Measurements from ENCODE around the gene VAMP5.
"Not testable (repeated sequence)": the region's sequence is repeated elsewhere in the genome, so short reads cannot be mapped to it uniquely, and the experiment has no call there.

VAMP5 gene

GRCh38 chr2:85601771-85602475 lies 17.7 kb downstream of the VAMP5 start:
- DNase-seq (ENCODE audit: low spot score) = no peak

- peak; percentile 92 for DNase-seq (ENCODE audit: low spot score)
Observed at GRCh38 chr2:85602476-85603234, 18.4 kb downstream of the VAMP5 start, which contains the start of gene TMEM150A. Gene TMEM150A, minus strand, starts transcription at chr2:85602698. Its CDS starts 750 bp downstream, at chr2:85601948.

- not testable (repeated sequence) for DNase-seq (ENCODE audit: low spot score)
Observed at GRCh38 chr2:85604133-85604444, 19.9 kb downstream of the VAMP5 start.

GRCh38 chr2:85604568-85605339 lies 20.5 kb downstream of the VAMP5 start:
- DNase-seq (ENCODE audit: low spot score) = no peak

GRCh38 chr2:85605406-85606115 lies 21.3 kb downstream of the VAMP5 start:
- DNase-seq (ENCODE audit: low spot score) = no peak

GRCh38 chr2:85606116-85606455 lies 21.9 kb downstream of the VAMP5 start:
- no peak for DNase-seq (ENCODE audit: low spot score)

GRCh38 chr2:85607268-85608215 lies 23.3 kb downstream of the VAMP5 start:
- no peak for DNase-seq (ENCODE audit: low spot score)

GRCh38 chr2:85611217-85611704 lies 27.0 kb downstream of the VAMP5 start:
- DNase-seq (ENCODE audit: low spot score) = no peak

- peak; percentile 84 for DNase-seq (ENCODE audit: low spot score)
Observed at GRCh38 chr2:85611705-85612587, 27.7 kb downstream of the VAMP5 start, which contains the start of gene C2orf68. Gene C2orf68, minus strand, starts transcription at chr2:85612066. Its CDS starts 82 bp downstream, at chr2:85611984.

GRCh38 chr2:85613717-85614515 lies 29.7 kb downstream of the VAMP5 start:
- DNase-seq (ENCODE audit: low spot score) = no peak

- not testable (repeated sequence) for DNase-seq (ENCODE audit: low spot score)
Observed at GRCh38 chr2:85614757-85615156, 30.5 kb downstream of the VAMP5 start.

- no peak for DNase-seq (ENCODE audit: low spot score)
Observed at GRCh38 chr2:85615413-85615728, 31.1 kb downstream of the VAMP5 start.

- DNase-seq (ENCODE audit: low spot score) = not testable (repeated sequence)
Observed at GRCh38 chr2:85617723-85618122, 33.5 kb downstream of the VAMP5 start.

GRCh38 chr2:85619617-85620016 lies 35.4 kb downstream of the VAMP5 start:
- no peak for DNase-seq (ENCODE audit: low spot score)

GRCh38 chr2:85621338-85621737 lies 37.1 kb downstream of the VAMP5 start:
- DNase-seq (ENCODE audit: low spot score) = no peak

GRCh38 chr2:85623991-85624390 lies 39.8 kb downstream of the VAMP5 start:
- no peak for DNase-seq (ENCODE audit: low spot score)

GRCh38 chr2:85628658-85629057 lies 44.4 kb downstream of the VAMP5 start:
- no peak for DNase-seq (ENCODE audit: low spot score)

- no peak for DNase-seq (ENCODE audit: low spot score)
Observed at GRCh38 chr2:85631316-85631715, 47.1 kb downstream of the VAMP5 start.

- no peak for DNase-seq (ENCODE audit: low spot score)
Observed at GRCh38 chr2:85635011-85635410, 50.8 kb downstream of the VAMP5 start.
